NCI-H2107 (cell line): Measurements from ENCODE around the gene EPHA3.

ENCODE experiments used
- DNase-seq: peaks from one replicate; lab custom pipeline; 2025; lab: John Stamatoyannopoulos, UW

EPHA3 gene

GRCh38 chr3:89107461-89108290 lies at the start of gene EPHA3:
Gene EPHA3, plus strand, starts transcription at chr3:89107621. Its CDS starts 128 bp downstream, at chr3:89107749.
- peak; percentile 8 for DNase-seq

GRCh38 chr3:89058371-89058770 lies 49.0 kb upstream of the EPHA3 start:
- DNase-seq: no peak

GRCh38 chr3:89059211-89059925 lies 48.1 kb upstream of the EPHA3 start:
- DNase-seq: no peak

DNA sequence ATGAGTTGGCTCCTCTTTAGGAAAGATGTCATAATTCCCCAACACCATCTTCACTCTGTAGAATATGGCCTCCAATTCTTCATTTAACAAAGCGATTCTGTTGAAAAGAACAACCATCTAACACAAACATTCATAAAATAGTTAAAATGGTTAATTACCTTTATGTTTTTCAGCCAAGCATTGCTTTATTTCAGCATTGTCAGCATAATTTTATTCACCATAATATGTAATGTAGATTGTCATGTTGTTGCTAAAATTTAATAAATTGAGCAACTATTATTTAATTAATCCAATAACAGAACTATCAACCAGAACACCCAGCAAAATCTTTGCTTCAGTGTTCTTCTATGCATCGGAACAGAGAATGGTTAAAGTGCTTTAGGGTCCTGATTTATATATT lies 46.2 kb upstream of the EPHA3 start:
- DNase-seq: no peak

GRCh38 chr3:89067736-89068135 lies 39.7 kb upstream of the EPHA3 start:
- DNase-seq: no peak

- DNase-seq: no peak
These were observed 34.8 kb upstream of the EPHA3 start for GRCh38 chr3:89072642-89073041.

- DNase-seq: no peak
These were observed 27.5 kb upstream of the EPHA3 start for GRCh38 chr3:89079944-89080343.

- DNase-seq: no peak
These were observed 19.6 kb upstream of the EPHA3 start for GRCh38 chr3:89087851-89088250.

- DNase-seq: no peak
These were observed 9.2 kb upstream of the EPHA3 start for GRCh38 chr3:89098173-89098572.

- DNase-seq: peak; percentile 14
These were observed 8.3 kb upstream of the EPHA3 start for GRCh38 chr3:89098964-89099585.

DNA sequence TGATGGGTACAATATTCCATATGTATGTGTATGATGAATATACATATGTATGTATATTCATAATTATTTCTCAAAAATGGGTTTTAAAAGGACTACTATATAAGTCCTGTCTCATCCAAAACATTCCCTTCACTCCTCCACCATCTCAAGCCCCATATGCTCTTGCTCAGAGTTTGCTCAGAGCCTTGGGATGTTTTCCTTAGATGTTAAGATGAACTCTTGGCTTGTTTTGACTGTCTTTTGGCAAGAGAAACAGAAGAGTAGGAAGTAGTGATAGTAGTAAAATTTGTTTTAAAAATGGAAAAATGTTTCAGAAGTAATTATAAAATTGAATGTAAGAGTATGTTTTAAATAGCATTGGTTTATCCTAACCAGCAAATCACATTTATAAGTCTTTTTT lies 6.2 kb upstream of the EPHA3 start:
- DNase-seq: no peak

- DNase-seq: no peak
These were observed 5.5 kb upstream of the EPHA3 start for GRCh38 chr3:89101921-89102320.

GRCh38 chr3:89104499-89104898 lies 2.9 kb upstream of the EPHA3 start:
- no peak for DNase-seq

DNA sequence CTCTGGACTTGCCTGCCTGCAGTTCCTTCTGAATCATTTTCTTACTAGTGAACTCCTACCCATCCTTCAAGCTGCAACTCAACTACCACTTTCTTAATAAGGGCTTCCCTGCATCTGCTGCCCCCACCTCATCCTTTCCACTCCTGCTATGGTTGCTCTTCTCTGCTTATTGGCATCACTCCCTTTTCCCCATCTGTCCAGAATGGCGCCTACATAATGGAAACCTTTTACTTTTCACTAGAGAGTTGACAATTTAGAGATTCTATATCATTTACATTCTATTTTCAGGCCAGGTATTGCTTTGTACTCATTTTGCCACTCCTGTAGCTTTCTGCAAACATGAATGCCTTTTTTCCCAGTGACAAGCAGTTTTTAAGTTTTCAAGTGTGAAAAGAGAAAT lies 1.9 kb upstream of the EPHA3 start:
- DNase-seq: no peak

DNA sequence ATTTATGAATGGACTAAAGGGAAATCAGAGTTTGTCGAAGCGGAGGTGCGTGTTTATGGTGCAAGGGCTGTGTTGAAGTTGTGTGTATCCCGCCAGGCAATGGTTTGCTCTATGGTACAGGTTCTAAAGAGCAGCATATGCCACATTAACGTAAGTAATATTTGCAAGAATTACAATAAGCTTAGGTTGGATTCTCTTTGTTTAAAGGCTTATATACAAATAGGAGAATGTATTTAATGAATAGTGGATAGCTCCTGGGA lies 800 bp downstream of the EPHA3 start:
- DNase-seq: no peak

DNA sequence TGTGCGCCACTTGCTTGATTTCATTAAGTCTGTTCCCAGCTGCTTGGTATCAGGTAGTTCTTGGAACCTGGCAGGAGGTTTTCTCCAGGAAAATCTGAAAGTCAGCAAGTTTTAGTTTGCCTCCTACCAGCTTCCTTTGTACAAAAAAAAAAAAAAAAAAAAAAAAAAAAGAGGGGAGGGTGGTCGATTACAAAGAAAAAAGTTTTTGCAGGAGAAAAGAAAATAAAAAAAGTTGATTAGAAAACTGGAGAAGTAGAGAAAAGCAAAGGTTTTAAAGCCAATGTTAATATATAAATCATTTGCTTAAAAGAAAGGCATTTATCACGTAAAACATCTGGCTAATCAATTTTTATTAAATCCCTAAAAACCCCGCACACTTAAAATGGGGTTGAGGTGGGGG lies 5.9 kb downstream of the EPHA3 start:
- DNase-seq: no peak

DNA sequence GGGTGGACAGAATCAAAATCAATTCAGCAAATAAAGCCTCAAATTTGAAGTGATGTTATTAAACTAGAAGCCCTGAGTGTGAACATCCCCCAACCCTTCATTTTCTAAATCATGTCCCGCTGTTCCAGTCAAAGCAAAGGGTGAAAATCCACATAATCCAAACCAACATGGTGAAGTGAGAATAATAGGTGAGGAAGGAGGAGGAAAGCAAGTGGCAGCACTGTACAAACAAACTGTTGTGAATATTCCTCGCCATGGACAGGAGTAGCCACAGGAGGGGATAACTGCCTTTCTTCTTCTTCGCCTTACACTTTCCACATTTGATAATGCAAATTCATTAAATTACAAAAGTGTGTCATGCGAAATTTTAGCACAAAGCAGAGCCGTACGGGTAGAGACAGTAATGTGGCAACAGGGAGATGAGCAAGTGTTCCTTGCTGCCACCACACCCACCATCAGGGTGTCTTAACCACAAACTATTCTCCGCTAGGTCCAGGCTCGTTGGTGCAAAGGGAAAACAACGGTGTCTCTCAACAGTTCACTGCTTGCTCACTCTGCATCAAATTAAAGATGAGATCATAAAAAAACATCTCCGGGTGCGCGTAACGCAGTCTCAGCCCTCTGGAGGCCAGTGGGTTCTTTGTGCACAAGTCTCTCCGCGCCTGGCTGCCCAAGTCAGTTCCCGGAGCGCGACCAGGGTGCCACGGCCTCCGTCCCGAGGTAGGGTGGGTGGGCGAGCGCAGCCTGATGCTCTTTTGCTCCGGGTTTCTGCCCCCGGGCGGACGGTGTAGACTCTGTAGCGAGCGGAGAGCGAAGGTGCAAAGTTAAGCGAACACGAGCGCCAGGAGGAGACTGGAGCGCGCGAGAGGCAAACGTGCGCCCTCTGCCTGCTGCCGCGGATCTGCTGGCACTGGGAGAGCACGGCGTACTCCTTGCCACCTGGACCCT lies 6.7 kb downstream of the EPHA3 start:
- peak; percentile 4 for DNase-seq

DNA sequence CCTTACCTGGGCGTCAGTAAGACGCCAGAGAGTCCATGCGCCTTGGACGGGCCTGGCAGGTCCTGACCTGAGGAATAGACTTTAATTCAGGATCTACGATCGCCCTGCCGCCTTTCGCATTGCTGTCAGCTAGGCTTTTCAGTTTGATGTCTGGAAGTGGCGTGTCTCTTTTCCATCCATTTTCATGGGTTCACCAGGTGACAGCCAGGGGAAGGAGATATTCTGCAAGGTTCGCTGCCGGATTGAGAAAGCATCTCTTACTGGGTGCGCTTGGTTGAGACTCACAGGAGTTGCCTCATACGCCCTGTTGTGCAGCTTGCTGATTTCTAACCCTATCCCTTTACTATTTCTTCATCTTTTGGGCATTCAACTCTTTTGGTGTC lies 7.4 kb downstream of the EPHA3 start:
- DNase-seq: no peak

- no peak for DNase-seq
These were observed 9.1 kb downstream of the EPHA3 start for GRCh38 chr3:89116476-89116875.

DNA sequence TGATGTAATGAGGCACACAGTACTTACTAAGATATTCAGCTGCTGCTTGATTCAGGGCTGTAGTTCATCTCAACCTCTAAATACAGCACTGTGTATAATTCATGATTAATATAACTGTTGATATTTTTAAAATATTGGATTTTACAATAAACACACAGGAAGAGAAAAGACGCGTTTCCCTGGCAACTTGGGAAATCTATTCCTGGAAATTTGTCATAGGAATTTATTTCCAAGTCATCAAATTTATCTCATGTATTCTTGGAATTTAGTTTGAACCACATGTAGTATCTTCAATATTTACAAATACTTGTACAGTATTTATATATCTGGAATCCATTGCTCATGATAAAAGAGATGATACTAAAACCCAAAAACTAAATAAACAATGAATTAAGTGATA lies 30.6 kb downstream of the EPHA3 start:
- no peak for DNase-seq

DNA sequence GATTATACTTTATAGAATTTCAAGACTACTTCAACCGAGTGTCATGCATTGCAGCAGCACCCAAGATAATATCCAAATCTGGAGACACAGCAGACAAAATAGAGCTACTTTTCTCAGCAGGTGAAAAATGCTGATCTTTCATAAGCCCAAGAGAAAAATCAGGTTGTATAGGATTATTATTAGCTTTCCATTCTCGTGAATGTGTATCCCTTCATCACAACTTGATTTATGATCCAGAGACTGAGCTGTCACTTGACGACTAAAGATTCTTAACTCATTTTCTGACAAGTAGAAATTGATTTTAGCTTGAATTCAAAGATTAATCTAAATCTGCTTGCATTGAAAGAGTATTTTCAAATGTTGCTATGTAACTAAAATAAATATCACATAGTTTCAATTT lies 32.4 kb downstream of the EPHA3 start:
- no peak for DNase-seq

- no peak for DNase-seq
These were observed 36.7 kb downstream of the EPHA3 start for GRCh38 chr3:89144080-89144479.
